Measurements from ENCODE around the gene PTPRM.

Gene PTPRM

DNA sequence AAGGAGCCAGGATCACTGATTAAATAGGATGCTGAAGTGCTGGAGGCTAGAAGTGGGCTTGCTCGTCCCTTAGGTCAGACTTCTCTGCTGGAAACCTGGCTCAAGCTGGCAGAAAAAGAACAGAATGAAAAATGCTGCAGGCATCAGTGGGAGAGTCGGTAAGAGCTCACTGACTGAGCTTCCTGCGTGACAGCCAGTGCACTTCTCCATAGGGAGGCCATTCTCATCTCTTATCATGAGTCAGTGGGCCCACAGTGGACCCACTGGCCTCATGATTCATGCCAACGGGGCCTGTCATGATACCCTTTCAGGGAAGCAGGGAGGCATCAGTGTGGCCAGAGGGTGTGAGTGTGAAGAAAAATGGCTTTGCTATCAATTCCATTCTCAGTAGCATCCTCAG is 498.2 kb downstream of the PTPRM start:
- no peak for DNase-seq

DNA sequence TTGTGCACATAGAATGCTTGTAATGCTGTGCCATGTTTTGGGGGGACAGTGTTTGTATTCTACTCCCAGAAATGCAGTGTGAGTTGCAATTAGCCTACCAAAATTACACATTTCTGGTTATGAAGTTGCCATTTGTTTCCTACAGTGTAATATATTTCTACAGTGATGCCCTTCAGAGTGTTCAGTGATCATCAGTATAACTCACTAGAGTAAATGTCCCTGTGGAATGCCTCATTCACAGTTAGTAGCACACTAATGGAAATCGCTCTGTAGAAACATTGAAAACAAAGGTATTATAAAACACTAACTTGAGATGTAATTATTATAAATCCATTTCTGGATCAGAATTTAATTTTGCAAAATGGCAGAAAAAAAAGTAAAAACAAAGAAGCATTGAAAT is 498.7 kb downstream of the PTPRM start:
- no peak for DNase-seq

DNA sequence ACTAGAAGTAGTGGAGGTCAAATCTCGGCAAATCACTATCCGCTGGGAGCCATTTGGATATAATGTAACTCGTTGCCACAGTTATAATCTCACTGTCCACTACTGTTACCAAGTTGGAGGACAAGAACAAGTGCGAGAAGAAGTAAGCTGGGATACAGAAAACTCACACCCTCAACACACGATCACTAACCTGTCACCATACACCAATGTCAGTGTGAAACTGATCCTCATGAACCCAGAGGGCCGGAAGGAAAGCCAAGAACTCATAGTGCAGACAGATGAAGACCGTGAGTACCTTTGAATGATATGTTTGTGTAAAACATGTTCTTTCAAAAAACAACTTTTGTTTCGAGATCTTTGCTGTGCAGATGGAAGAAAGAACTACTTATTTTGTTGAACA is 502.6 kb downstream of the PTPRM start:
- no peak for DNase-seq

DNA sequence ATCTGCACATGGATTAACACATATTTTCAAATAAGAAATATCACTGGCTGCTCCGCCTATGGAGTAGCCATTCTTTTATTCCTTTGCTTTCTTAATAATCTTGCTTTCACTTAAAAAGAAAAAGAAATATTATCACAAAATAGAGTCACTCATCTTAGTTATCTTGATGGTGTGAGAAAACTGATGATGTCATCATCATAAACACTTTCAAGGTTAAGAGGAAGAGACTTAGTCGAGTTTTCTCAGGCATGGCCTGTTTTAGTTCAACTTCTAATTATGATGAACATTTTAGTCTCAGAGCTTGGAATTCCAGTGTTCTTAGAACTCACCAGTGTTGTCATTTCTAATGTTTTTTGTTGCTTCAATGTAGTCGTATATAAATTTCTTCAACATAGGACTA is 506.1 kb downstream of the PTPRM start:
- DNase-seq: no peak

DNA sequence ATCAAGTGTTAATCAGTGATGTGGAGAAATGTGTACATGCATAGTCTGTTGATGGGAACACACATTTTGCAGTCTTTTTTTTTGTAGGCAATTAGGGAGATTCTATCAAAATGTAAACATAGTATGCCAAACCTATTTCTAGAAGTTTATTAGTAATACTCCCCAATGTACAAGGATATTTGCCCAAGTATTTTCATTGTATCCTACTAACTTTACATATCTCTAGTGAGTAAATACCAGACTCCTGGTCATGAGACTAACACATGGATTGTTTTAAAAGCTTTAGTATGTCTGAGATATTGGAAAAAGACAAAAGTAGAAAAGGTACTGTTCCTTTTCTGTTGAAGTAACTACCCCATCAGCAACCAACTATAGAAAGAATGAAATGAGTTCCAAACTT is 513.0 kb downstream of the PTPRM start:
- no peak for DNase-seq

DNA sequence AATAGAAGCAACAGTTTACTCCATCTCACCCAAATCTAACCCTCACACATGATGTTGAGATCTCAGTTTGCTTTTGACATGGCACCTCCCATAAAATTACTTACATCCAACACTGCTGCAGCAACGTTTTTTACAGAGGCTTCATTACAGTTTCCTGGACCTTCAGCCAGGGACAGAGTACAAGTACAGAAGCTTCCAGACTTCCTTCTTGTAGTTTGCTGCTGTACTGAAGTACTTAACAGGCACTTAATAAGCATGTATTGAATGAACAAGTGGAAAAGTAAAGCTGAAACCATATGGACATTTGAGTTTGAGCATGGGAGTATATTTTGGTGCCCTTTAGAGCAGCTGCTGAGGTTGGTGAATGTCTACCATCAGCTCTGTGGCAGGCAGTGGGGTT is 514.2 kb downstream of the PTPRM start:
- no peak for DNase-seq

DNA sequence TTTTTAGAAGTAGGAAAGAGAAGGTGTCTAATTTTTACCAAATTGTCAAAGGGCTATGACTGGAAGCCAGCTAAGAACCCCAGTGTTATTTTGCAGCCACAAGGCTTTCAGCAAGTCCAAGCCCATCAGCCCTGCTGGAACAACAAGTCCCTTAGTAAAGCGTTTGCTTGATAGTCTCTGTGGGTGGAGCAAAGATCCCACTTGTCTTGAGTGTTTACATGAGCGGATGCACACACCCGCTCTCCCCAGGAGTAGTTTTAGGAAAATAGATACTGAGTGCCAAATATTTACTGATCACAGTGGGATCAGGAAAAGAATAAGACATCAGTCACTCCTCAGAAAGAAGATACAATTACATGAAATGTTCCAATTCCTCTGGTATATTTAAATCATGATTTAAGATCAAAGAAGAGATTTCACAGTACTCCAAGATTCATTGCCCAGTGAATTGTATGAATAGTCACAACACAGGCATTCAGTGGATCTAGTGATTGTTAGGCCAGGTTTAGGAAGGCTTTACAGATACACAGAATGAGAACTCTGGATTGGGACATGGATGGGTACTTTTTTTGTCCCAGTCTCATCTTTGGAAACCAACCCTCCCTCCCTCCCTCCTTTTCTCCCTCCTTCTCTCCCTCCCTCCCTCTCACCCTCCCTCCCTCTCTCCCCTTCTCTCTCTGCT is 514.9 kb downstream of the PTPRM start:
- no peak for DNase-seq

DNA sequence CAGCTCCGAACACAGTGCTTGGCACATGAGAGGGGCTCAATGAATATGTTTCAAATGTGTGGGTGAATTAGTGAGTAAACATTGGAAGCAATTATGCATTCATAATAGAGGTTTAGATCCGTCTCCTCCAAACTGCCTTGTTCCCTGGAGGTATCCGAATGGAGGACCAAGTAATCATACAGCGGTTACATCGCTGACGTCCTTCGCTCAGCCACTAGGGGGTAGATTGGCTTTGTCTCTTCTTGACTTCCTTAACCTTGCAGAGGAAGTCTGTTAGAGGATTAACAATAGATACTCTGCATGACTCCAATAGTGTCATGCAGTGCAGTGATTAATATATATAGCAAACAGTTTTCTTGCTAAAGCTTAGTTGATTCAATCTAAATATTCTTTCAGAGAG is 517.0 kb downstream of the PTPRM start:
- DNase-seq: no peak

DNA sequence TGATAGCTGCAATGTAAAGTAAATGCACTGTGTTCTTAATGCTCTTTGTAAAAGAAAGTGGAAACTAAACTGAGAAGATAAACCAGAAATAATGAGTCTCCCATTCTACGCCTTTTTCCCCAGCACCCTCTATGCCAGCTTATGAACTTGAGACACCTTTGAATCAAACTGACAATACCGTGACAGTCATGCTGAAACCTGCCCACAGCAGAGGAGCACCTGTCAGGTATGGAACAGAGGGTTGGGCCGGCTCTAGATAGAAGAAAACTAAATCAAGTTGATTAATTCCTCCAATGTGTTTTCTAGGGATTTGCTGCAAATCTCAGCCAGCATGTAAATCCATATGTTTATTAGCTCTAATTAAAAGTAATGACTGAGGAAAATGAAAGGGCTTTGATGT is 521.5 kb downstream of the PTPRM start:
- no peak for DNase-seq

DNA sequence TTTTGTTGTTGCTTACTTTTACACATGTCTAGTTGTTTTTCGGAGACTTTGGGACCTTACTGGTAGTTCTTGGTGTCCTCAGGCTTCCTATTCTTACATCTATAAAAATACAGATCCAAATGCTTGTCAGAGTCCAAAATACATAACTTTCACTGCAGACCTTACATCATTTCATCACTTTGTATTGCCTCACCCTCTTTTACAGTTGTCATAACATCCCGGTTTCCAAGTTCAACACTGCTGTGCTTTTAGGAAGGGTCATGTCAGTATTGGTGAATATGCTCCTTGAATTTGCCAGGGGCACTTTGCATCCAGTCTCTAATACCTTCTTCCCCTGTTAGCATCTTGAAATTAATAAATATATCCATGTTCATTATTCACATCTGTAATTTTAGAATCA is 523.9 kb downstream of the PTPRM start:
- no peak for DNase-seq

DNA sequence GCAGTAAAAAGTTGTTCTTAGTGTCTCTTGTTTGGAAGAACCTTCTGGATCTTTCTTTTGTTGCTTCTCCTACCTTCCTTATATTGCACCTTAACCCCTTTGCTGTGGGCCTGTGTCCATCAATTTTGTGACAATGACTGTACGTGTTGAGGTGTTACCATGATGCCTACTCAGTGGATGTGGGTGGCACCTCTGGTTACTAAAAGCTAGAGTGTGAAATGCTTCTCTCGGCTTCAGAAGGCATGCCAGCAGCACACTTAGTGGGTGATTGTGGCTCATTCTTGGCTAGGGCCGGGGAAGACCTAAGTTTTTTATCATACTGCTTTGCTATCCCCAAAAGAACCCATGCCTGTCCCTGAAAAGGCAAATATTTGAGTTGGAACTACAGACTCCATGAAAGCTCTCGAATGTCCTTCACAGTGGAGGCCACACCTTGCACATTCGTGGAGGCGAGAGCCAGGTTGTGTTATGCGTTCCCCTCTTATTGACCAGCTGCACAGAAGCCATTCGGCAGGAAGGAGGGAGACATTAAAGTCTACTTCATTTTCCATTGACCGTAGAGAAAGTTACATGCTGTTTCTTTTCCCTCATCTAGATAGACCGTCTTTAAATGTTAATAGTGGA is 528.9 kb downstream of the PTPRM start:
- no peak for DNase-seq

DNA sequence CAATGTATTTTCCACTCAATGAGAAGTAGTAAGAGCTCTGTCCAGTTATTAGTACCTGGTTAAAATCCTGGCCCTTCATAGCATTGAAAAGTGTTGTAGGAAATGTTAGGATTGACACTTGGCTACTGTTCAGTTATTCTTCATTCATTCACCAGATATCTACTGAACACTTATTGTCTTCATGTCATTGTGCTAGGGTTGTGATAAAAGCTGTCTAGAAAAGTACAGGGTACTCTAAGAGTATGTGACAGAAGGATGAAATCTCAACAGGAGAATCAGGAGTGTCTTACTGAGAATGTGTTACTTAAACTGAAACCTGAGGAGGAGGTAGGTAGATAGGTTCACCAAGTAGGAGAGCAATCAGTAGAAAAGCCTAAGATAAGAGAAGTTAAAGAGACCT is 530.3 kb downstream of the PTPRM start:
- no peak for DNase-seq

DNA sequence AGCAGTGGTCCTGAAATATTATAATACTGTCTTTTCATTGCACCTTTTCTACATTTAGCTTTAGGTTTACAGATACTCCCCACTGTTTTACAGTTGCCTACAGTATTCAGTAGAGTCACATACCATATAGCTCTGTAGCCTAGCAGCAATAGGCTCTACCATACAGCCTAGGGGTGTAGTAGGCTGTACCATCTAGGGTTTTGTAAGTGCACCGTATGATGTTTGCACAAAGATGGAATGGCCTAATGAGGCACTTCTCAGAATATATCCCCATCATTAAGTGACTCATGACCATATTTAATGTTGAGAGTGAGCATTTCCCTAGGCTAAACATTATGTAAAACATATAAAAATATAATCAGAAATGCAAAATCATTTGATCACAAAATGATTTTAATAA is 530.8 kb downstream of the PTPRM start:
- no peak for DNase-seq

DNA sequence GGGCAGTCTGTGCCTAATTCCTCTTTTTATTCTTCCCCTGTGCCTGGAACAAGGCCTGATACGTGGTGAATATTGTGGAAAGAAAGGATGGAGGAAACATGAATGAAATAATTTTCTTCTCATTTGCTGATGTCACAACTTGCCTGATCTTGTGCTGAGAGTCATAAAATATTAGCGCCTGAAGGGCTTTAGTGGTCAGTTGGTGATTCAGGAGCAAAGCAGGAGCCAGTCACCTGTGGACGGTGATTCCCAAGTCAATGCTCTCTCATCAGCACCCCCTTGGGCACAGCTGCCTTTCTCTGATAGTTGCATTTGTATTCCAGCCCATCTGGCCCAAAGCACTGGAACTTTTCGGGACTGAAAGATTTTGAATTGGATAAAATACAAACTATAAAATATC is 539.5 kb downstream of the PTPRM start:
- DNase-seq: no peak

DNA sequence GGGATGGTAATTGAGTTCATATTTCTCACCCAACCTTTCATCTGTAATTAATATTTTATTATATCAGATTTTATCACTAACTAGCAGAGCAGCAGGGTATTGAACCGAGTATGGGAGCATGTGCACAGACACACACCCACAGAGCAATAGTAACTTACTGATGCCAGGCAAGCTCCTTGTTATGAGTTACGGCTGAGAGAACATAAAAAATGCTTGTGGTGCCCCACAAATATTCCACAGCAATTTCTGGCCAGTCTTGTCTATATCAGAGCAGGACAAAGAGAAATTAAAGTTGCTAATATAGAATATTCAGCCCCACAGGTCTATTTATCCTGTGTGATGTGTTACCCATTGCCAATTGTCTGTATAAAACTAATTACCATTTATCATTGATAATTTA is 540.3 kb downstream of the PTPRM start:
- no peak for DNase-seq

DNA sequence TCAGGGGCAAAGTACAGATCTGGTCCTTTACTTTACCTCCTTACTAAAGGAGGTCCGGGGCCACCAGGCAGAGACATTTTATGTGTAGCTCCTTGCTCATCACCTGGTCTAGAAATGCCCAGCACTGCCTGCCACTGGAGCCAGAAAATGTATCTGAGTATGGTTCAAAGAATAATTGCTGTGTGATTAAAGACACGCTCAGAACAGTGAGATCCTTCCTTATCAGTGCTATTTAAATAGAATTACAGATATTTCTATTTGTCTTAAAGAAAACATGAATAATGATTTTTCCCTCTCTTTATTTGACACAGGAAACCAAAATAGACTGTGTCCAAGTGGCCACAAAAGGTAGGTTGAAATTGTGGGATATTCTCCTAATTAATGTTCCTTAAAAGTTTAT is 547.4 kb downstream of the PTPRM start:
- DNase-seq: no peak

DNA sequence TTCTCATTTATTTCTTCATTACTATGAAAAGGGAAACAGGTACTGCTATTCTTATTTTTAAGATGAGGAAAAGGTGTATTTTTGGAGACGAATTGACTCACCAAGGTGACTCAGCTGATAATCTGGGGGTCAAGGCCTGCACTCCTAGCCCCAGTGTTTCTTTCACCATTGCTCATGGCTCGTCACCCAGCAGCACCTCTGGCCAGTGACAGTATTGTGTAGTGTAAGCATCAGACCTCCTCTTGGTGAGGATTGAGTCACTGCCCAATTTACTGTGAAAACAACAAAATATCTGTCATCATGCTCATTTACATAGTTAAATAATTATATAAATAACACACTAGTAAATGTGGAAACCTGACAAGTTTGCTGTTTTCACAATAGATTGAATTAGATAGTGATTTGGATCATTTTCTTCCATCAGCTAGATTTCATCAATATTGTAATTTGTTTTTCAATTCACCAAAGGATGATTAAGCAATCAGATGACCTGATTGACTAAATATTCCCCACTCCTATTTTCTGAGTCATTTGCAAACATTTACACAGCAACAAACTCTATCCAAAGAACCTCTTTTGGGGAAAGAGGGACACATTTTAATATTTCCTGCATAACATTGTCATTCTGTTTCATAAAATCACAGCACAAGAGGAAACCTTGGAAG is 549.4 kb downstream of the PTPRM start:
- DNase-seq: no peak

DNA sequence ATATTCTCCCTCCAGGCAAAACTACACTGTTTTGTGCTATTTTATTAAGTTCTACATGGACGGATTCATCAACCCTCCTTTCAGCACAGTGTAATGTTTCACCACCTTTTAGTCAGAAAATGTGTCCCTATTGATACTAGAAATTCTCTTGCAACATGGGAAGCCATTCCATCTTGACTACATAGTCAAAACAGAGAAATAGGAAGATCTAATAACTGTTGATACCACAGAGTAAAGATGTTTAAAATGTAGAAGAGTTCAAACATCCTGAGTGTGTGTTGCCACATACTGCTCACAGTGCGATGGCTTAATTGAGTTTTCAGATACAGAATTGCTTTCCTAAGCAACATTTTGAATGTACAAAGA is 549.9 kb downstream of the PTPRM start:
- no peak for DNase-seq

DNA sequence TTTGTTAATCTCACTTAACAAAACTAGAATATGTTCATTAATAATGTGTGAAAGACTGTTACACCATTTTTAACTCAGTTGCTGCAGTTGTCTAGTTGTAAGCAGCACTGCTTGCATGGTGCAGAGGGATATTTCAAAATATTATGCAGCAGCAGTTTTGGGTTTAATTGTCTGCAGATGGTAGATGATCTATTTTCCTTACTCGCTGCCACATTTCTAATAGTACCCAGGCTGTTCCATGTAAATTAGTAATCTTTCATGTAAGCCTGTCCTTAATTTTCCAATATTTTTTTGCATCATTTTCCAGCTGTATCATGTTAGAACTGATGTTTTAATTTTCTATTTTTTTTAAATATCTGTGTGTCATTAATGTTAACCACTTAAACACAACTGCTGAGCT is 554.0 kb downstream of the PTPRM start:
- no peak for DNase-seq

DNA sequence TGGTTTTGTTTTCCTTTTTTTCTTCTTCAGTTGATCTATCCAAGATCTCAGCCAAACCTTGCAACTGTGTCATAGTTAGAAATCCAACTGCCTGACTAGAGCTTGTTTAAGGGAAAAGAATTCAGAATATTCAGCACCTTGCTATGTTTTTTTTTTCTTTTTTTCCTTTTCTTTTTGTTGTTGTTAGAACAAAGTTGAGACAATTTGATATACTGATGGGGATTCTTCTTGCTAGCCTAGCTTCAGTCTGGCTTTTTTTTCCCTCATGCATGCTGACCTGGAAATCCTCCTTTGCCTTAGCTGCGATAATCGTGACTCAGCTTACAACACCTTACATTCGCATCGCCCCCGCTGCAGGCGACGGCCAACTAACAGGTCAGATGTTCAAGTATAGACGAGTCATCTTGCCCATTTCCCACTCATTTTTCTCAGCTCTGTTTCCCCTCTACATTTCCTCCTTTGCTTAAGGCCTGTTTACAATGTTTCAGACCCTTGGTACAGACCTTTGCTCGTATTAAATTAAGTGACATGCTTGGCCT is 554.9 kb downstream of the PTPRM start:
- DNase-seq: no peak

DNA sequence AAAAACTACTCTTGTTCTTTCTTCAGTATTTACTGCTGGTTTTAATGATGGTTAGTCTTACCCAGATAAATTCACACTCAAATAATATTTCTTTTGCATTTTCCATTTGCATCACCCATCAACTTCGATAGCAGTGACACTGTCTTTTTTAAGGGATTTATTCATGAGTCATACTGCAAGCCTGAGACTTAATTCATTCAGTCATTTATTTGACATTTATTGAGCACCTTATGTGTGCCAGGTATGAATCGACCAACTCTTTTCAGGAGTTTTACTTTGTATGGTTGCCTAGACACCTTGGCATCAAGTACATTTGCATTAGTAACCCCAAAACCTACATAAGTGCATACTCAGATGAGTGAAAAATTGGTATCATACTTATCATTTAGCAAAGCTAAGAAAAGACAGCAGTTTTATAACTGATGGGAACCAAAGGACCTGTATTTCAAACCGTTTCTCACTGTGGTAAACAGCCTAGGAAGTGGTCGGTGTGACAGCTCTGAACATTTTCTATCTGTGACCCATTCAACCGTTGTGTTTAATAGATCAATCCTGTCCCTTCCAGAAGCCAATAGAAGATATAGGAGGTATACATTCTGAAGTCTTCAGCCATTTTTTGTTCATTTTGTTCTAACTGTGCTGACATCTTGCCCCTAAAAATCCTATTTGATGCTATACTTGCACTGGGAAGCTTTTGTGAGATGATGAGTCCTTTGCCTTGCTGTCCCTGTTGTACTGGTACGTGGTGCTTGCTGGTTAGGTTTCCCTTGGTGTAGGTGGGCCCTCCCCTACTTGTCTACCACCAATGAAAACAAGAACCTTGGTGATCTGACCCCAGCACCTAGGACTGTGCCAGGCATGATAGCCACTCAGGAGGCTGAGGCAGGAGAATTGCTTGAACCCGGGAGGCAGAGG is 557.4 kb downstream of the PTPRM start:
- no peak for DNase-seq

DNA sequence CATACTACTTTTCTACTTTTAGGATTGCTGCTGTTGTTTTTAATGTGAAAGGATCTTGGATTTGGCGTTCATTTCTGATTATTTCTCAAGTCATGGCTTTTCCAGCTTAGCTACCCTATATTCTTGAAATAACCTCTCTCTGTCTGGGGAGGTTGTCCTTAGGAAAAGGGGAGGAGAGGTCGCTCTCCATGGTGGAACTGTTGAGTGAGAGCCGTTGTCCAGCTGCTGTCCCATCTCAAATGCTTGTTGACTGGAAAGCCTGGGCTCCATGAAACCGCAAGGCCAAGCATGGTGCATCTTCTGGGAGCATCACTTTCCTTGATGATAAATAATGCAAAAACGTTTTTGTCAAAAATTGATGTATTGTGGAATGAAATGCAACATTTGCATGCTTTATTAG is 563.0 kb downstream of the PTPRM start:
- DNase-seq: no peak

DNA sequence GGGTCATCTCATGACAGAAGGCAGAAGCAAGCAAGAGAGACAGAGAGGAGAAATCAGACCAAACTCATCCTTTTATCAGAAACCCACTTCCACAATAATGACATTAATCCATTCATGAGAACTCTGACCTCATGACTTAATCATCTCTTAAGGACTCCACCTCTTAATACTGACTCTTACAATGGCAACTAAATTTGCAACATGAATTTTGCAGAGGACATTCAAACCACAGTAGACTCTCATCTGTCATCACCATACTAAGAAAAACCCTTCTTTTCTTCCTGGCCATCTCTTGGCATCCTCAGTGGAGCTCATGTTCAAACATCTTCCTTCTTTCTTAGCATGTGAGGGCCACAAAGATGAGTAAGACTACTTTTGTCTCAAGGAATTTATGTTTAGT is 565.9 kb downstream of the PTPRM start:
- no peak for DNase-seq

All from CD4-positive, alpha-beta T cell treated with Interferon alpha-2 for 1 hour (primary cell).